Spleen (tissue), 7 donors: Measurements from ENCODE around the gene NEDD4.

Experiments used
- POLR2A ChIP-seq, 3 donors: fragments of 450-650 bp; IDR thresholded peaks; one replicate each; pipeline ENCODE4 v1.5.1; 2017; ENCODE audit warnings: antibody characterized with exemption in 3 of 3, mild to moderate bottlenecking in 1 of 3
- POLR2AphosphoS5 ChIP-seq, 3 donors: sonication (generic); formaldehyde crosslinking; IDR thresholded peaks; one replicate each; pipeline ENCODE4 v1.5.1; 2017; ENCODE audit warnings: antibody characterized with exemption in 3 of 3
- TF ChIP-seq, protein P1 (sequence below), 11 experiments: fragments of 200-600 bp in 7 of 11; fragments of 450-650 bp in 4 of 11; sonication (generic) in 4 of 11; IDR thresholded peaks in 8 of 11; conservative IDR thresholded peaks in 3 of 11; 1 replicate in 7 of 11; 2 replicates in 4 of 11; pipeline versions ENCODE4 v1.4.0 to v1.8.0; 2016 to 2021; ENCODE audit warnings: antibody characterized with exemption in 11 of 11, inconsistent platforms in 4 of 11, mild to moderate bottlenecking in 1 of 11
- donor health status: DM: no; HTN: no; CAD: no; lungs with moderate emphysema.
- donor health status: DM: no; HTN: no; CAD: no.
- donor health status: DM: no; HTN: no; CAD: no.

DNA sequence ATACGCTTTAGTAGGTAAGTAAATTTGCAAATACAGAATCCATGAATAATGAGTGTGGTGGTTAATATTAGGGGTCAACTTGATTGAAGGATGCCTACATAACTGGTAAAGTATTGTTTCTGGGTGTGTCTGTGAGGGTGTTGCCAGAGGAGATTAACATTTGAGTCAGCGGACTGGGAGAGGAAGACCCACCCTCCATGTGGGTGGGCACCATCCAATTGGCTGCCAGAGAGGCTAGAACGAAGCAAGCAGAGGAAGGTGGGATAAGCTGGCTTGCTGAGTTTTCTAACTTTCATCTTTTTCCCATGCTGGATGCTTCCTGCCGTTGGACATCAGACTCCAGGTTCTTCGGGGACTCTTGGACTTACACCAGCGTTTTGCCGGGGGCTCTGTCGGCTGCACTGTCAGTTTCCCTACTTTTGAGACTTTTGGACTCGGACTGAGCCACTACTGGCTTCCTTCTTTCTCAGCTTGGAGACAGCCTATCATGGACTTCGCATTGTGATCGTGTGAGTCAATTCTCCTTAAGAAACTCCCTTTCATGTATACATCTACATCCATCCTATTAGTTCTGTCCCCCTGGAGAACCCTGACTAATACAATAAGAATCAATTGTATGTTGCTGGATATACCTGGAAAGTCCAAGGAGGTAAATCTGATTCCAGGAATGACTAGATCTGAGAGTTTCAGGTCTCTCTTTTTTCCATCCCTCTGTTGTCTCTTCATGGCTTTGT is 25.8 kb upstream of the NEDD4 start:
- TF ChIP-seq, protein P1, sequence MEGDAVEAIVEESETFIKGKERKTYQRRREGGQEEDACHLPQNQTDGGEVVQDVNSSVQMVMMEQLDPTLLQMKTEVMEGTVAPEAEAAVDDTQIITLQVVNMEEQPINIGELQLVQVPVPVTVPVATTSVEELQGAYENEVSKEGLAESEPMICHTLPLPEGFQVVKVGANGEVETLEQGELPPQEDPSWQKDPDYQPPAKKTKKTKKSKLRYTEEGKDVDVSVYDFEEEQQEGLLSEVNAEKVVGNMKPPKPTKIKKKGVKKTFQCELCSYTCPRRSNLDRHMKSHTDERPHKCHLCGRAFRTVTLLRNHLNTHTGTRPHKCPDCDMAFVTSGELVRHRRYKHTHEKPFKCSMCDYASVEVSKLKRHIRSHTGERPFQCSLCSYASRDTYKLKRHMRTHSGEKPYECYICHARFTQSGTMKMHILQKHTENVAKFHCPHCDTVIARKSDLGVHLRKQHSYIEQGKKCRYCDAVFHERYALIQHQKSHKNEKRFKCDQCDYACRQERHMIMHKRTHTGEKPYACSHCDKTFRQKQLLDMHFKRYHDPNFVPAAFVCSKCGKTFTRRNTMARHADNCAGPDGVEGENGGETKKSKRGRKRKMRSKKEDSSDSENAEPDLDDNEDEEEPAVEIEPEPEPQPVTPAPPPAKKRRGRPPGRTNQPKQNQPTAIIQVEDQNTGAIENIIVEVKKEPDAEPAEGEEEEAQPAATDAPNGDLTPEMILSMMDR (IDR thresholded peaks at IDR 0.05 in 8 of 11, conservative IDR thresholded peaks at IDR 0.05 in 3 of 11): no peak
- TF ChIP-seq POLR2AphosphoS5 (IDR thresholded peaks at IDR 0.05): no peak
- TF ChIP-seq POLR2A (IDR thresholded peaks at IDR 0.05): no peak
